Raji (cell line): ENCODE data around the gene CYGB.

Experiments
- POLR2A ChIP-seq: IDR thresholded peaks from 2 replicates; pipeline ENCODE4 v1.6.1; 2011; ENCODE audit warnings: low read depth, low read length, control low read depth; ENCODE audit not compliant: insufficient read depth

Gene CYGB

DNA sequence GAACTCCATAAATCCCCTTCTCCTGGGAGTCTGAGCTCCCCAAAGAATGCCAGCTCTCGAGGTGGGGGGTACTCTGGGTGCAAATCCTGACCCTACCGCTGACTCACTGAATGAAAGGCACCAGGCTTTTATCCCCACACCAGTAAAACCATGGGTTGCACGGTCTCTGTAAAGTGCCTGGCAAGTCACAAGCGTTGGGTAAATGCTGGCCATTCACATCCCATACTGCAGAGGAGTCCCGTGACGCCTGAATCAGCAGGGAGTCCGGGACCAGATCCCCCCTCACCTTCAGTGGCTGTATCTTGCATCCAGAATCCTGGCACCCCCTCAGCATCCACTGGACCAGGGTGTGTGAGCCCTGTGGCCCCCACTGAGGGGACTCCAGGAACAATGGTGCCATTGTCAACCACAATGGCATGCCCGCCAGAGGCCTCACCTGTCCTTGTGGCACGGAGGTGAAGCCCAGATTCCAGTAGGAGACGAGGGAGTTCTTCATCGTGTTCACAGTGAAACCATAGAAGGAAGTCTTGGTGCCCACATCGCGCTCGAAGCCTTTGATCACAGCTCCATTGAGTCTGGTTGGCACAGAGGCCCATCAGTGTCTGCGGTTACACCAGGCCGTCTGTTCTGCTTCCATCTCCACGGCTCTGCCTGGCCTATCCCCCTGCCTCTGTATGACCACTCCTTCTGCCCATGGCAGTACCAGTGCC is 34.8 kb upstream of the CYGB start:
- TF ChIP-seq POLR2A = no peak

DNA sequence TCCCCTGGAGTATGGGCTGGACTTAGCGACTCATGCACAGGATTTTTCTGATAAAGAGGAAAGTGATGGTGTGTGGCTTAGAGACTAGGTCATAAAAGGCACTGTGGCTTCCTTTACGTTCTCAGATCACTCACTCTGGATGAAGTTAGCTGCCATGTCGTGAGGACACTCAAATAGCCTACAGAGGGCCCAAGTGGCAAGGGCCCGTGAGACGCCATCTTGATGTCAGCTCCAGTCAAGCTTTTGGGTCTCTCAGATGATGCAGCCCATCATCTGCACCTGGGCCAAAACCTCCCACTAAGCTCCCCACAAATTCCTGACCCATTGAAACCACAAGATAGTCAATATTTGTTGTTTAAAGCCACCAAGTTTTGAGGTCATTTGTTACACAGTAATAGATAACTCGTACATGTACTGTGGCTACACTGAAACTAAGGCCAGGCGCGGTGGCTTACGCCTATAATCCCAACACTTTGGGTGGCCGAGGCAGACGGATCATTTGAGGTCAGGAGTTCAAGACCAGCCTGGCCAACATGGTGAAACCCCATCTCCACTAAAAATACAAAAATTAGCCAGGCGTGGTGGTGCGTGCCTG is 33.5 kb upstream of the CYGB start:
- no peak for TF ChIP-seq POLR2A

DNA sequence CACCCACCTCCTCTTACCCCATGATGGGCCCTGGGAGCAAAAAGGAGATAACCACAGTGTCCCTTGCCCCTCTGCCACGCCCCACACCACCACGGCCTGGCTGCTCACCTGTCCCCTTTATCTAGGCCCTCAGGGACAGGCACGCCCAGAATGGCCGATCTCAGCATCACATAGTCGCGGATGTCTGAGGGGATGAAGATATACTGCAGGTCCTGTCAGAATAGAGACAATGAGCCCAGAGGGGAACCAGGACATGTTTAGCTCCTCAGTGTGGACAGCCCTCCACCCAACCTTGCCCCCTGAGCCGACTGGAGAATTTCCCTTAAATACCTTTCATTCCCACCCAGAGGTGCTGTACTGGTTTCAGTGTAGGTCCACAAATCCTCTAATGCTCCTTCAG is 32.9 kb upstream of the CYGB start:
- no peak for TF ChIP-seq POLR2A

DNA sequence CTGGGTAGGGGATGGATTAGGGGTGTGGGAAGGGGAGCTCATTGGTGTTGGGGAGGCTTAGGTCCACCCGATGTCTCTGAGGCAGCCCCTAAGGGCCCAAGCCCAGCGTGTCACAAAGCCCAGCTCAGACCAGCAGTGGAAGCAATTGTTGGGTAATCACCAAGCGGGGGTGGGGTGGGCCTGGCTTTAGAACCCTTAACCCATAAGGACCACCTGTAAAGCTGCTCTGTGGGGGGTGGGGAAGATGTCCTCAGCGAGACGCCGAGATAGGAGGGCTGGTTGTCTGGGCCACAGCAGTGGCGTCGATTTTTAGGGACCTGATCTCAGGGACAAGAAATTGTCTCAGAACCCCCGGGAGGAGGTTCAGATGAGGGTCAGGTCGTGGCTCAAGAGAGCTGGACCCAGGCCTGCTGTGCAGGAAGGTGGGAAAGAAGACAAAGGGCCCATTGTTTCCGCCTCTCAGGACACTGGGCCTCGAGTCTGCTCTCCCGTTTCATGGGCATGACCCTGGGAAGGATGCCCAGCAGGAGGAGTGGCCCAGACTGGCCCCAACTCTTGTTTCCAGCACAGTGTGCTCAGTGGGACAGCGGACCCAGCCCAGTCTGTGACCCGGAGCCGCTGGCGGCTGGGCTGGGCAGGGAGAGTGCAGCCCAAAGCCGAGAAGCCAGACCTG is 32.2 kb upstream of the CYGB start:
- TF ChIP-seq POLR2A = no peak

DNA sequence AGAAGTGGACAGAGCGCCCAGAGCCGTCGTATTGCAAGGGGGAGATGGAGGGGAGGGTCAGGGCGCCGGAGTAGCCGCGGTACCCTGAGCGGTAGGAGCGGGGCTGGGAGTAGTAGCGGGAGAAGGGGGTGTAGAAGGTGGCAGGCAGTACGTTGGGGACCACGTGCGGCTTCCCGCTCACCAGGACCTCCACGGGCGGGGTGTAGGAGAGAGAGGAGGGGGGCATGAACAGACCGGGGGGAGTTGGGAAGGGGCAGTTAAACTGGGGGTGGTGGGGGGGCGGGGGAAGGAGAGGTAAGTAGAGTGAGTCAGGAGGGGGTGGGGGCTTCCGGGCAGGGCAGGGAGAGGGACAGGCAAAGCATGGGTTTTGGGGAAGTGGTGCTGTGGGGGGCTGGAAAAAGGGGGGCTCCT is 31.3 kb upstream of the CYGB start:
- no peak for TF ChIP-seq POLR2A

DNA sequence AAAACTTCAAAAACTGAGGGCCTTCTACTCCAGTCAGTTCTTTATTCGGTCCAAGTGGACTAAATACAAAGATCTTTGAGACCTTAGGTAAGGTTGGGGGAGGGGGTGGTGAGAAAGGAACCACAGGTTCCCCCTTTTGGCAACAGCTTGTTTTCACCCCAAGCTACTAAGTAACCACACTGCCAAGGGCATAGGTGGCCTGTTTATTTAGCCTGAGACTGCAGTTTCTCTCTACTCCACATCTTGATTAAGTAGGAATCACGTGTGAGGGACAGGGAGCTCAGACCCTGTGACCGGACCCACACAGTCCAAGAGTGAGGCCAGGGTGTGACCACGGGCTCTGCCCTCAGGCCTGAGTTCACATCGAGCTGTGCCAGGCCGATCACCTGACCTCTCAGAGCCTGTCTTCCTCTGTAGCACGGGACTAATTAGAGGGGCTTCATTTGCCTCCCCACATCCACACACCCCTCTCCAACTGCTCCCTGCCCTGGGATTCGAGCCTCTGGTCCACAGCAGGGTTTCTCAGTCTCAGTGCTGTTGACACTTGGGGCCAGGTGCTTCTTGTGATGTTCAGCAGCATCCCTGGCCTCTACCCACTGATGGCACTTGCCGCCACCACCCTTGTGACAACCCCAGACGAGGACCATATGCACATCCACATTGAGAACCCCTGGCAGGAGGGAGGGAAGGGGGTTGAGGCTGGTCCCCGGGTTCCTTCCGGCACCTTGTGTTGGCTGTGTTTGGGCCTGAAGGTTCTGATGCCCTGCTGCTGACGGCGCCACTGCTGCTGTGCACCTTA is 30.3 kb upstream of the CYGB start:
- TF ChIP-seq POLR2A = no peak

DNA sequence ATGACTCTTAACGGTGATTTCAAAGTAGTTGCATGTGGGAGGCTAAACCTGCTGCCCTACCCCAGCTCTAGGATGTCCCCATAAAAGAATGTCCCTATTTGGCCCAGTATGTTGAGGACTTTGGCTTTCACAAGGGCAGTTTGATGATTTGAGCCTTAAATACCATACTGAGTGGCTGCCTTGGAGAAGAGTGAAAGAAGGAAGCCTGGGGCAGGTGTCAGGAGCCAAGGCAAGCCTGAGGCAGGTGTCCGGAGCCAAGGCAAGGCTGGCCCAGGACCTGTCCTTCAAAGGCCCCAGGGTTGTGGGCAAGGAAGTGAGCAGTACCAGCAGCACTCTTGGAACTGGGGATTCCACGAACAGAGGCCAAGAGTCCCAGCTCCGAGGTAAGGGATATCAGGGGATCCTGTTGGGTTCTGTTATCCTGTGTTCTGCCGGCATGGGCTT is 29.5 kb upstream of the CYGB start:
- no peak for TF ChIP-seq POLR2A

DNA sequence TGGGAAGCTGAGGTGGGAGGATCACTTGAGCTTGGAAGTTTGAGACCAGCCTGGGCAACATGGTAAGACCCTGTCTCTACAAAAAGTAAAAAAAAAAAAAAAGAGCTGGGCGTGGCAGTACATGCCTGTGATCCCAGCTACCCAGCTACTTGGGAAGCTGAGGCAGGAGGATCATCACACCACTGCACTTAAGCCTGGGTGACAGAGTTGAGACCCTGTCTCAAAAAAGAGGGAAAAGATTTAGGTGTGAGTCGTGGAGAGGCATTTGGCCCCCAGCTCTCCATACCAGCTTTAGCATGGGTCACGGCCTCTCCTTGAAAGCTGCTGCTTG is 29.1 kb upstream of the CYGB start:
- no peak for TF ChIP-seq POLR2A

DNA sequence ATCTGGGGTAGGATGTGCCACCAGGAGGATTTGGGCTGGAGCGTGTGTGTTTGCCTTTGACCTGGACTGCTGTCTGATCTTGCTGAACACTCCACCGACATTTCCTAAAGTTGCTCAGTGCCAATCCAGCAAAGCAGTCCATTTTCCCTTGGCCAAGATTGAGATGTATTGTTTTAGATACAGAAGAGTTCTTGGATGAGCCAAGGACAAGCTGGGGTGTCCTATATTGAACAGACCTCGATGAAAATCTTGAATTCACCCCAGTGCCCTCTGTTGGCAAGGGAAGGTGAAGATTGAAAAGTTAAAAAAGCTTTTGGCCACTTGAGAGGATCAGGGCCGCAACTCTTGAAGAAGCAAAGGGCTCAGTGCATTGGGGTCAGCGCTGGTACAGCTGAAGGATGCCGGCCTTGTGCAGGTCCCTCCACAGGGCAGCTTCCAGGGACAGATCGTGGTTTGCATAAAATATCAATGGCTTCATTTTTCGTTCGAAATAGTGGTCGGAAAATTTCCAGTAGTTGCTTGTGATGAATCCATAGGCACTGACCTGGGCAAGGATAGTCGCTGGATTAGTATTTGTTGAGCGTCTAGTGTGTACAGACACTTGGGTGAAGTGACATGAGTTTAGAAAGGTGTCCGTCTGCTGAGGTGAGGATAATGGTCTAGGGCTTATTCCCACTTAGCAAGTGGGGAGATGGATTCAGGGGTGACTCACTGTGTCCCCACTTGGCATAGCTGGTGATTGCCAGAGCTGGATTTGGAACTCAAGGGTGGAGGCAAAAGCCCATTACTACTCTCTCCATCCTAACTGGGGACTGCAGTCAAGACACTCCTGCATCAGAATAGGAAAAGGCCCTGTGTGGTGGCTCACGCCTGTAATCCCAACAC is 28.5 kb upstream of the CYGB start:
- no peak for TF ChIP-seq POLR2A

DNA sequence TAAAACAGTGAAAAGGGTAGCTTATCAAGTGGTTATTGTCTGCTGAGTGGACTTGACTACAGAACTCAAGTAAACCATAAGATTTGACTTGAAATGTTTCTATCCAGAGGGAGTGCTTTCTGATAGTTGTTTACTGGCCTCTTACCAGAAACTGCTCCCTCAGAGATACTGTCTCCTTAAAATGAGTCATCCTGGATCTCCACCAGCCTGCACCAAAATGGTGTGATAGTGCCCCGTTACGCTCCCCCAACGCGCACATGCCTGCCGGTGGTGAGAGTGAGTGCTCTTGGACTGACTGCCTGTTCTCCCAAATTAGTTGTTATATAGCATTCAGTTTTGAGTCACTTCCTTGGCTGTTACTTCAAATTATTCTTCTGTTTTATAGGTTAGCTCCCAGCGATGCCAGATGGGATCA is 25.2 kb upstream of the CYGB start:
- no peak for TF ChIP-seq POLR2A

DNA sequence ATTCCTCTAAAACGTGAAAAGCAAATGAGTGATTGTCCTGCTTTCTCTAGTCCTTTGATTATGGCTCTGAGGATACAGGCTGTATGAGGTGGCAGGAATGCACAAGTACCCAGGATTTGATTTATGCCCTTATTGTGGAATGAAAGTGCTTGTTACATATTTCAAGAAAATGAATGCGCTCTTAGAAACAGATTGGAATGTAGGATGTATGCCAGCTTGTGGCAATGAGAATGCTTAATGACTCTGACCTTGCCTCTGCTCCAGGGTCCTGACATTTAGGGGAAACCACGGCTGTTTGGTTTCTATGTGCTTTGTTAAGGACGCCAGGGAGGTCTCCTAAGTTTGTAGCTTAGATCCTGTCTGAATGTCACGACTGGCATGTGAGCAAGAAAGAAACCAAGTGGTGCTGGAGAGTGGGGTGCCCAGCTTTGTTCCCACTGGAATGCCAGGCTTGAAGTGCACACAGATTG is 24.3 kb upstream of the CYGB start:
- TF ChIP-seq POLR2A = no peak

DNA sequence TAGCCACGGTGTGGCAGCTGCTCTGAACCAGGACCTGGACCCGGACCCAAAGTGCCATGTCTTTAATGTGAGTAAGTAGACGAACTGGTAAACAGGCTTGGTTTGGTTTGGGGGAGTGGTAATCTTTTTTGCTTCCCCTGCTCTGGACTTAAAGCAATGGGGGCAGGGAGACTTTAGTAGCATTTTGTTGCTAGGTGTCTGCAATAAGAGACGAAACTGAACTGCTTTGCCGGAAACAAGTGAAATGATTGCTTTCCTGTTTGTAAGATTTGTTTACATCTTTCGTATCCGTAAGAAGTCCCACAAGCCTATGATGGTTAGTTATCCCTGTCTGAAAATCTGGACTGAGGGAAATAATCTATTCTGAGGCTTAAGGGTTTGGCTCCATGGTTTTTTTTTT is 23.8 kb upstream of the CYGB start:
- no peak for TF ChIP-seq POLR2A

DNA sequence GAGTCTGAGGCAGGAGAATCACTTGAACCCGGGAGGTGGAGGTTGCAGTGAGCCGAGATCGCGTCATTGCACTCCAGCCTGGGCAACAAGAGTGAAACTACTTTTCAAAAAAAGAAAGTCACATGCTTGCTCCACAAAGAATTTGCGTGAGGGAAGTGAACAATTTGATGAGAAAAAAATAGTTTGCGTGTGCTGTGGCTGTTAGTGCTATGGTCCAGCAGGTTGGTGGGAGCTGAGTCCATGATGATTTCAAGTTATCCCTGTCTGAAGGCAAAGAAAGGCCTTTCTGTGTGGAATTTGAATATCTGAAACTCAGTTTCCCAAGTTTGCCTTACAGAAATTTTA is 23.3 kb upstream of the CYGB start:
- TF ChIP-seq POLR2A = no peak

DNA sequence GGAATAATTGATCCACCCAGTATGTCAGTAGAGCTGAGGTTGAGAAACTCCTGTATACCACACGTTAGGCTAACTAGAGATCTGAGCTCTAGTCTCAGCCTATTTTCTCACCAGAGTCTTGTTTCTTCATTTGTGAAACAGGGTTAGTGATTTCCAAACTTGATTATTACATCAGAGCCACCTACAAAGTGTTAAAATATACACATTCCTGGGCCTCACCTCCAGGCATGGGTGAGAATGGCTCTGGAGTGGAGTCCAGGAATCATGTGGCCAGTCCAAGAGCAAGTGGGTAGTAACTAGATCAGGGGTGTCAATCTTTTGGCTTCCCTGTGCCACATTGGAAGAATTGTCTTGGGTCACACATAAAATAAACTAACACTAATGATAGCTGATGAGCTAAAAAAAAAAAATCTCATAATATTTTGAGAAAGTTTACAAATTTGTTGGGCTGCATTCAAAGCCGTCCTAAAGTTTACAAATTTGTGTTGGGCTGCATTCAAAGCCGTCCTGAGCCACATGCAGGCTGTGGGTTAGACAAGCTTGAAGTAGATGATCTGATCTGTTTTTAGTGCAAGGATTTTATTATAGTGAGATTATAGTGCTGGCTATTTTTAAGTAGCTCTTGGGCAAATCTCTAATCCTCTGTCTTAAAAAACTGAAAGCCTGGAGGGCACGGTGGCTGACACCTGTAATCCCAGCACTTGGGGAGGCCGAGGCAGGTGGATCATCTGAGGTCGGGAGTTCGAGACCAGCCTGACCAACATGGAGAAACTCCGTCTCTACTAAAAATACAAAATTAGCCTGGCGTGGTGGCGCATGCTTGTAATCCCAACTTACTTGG is 22.7 kb upstream of the CYGB start:
- no peak for TF ChIP-seq POLR2A
